HCT116 (cell line): ENCODE data around the gene TPD52L1. TPM values are rescaled to one million over a fixed set of nuclear protein-coding genes. Genes with fewer than 3 reads are reported as not detected.
A peak's percentile ranks its signal among the peaks of the same experiment; 100 is the strongest.

Experiments
- ATAC-seq: fragments of 200-7000 bp; cut with Tn5 transposase; 2 replicates; pipeline ENCODE4 v1.9.1; 2020; ENCODE audit warnings: mild to moderate bottlenecking, moderate library complexity
- BruUV-seq: library from RNA; stranded (reverse); fragments of 400-500 nt; replicated peaks from 2 replicates; lab custom pipeline; 2021; lab: Mats Ljungman, UMichigan
- CTCF ChIA-PET: fragments of 300-600 bp; sonication (Branson Sonifier 250); formaldehyde crosslinking; loops from one replicate; lab custom pipeline; 2021; ENCODE audit warnings: antibody characterized with exemption; lab: Charles Lee
- POLR2A ChIA-PET: fragments of 300-600, 350-600 bp; sonication (Branson Sonifier 250); formaldehyde crosslinking; loops from one replicate; lab custom pipeline; 2021; ENCODE audit warnings: antibody characterized with exemption; lab: Charles Lee
- RAD21 ChIA-PET, 2 experiments: fragments of 300-600 bp; sonication (Branson Sonifier 250); formaldehyde crosslinking; loops; one replicate each; lab custom pipeline; 2023; ENCODE audit warnings: low total read pairs in 2 of 2; ENCODE audit not compliant: uncharacterized antibody in 2 of 2, unreplicated experiment in 2 of 2, low non-redundant PET in 1 of 2; lab: Charles Lee
- DNase-seq: peaks from one replicate; pipeline ENCODE4 v3.0.0-alpha.2; 2010; ENCODE audit warnings: low read depth, low spot score
- H2AFZ ChIP-seq: fragments of 200-600 bp; shearing (Covaris generic), sonication (generic); 2 replicates; pipeline ENCODE4 v1.6.1; 2017; ENCODE audit warnings: low read depth, mixed run types, mixed read lengths, antibody characterized with exemption, low read length; ENCODE audit not compliant: poor library complexity, severe bottlenecking
- H3K27ac ChIP-seq: 2 replicates; pipeline ENCODE4 v1.5.1; 2012; ENCODE audit warnings: low read depth, low read length
- H3K27me3 ChIP-seq: fragments of 200-600 bp; sonication (generic); 2 replicates; pipeline ENCODE4 v1.6.1; 2016; ENCODE audit warnings: mixed run types, low read length, mixed read lengths; ENCODE audit not compliant: insufficient read depth
- H3K36me3 ChIP-seq, 2 experiments: fragments of 200-500 bp in 1 of 2; fragments of 200-600 bp in 1 of 2; sonication (Bioruptor generic) in 1 of 2; sonication (generic) in 1 of 2; 2 replicates each; pipeline versions ENCODE4 v1.5.1 to v1.6.1; 2014 to 2016; ENCODE audit warnings: low read length in 2 of 2, inconsistent platforms in 1 of 2, mixed read lengths in 1 of 2, mixed run types in 1 of 2; ENCODE audit not compliant: insufficient read depth in 2 of 2, control insufficient read depth in 1 of 2
- H3K4me1 ChIP-seq, 2 experiments: fragments of 200-600 bp in 1 of 2; sonication (generic) in 1 of 2; 2 replicates each; pipeline versions ENCODE4 v1.5.1 to v1.6.1; 2012 to 2017; ENCODE audit warnings: low read length in 2 of 2, inconsistent platforms in 1 of 2, mild to moderate bottlenecking in 1 of 2, mixed read lengths in 1 of 2, mixed run types in 1 of 2, moderate library complexity in 1 of 2; ENCODE audit not compliant: insufficient read depth in 2 of 2, control insufficient read depth in 1 of 2
- H3K4me2 ChIP-seq: fragments of 200-600 bp; sonication (generic); 2 replicates; pipeline ENCODE4 v1.6.1; 2017; ENCODE audit warnings: mixed run types, low read length, mixed read lengths
- H3K4me3 ChIP-seq, 2 experiments: fragments of 200-600 bp in 1 of 2; sonication (generic) in 1 of 2; replicated peaks in 1 of 2; 2 replicates each; pipeline ENCODE4 v1.5.1; 2011 to 2016; ENCODE audit warnings: low read length in 2 of 2, control low read depth in 1 of 2, low read depth in 1 of 2, mild to moderate bottlenecking in 1 of 2, mixed read lengths in 1 of 2, mixed run types in 1 of 2
- H3K79me2 ChIP-seq: fragments of 200-600 bp; sonication (generic); 2 replicates; pipeline ENCODE4 v1.6.1; 2017; ENCODE audit warnings: mild to moderate bottlenecking, mixed run types, low read length, moderate library complexity, mixed read lengths; ENCODE audit not compliant: insufficient read depth
- H3K9ac ChIP-seq: fragments of 200-600 bp; sonication (generic); 2 replicates; pipeline ENCODE4 v1.6.1; 2016; ENCODE audit warnings: low read length, mixed read lengths
- H3K9me2 ChIP-seq: fragments of 200-600 bp; sonication (generic), shearing (Covaris generic); 2 replicates; pipeline ENCODE4 v1.6.1; 2017; ENCODE audit warnings: mixed run types, mild to moderate bottlenecking, moderate library complexity; ENCODE audit not compliant: insufficient read depth
- H3K9me3 ChIP-seq, 2 experiments: fragments of 200-500 bp in 1 of 2; fragments of 200-600 bp in 1 of 2; sonication (Bioruptor generic) in 1 of 2; sonication (generic) in 1 of 2; 2 replicates each; pipeline ENCODE4 v1.6.1; 2014 to 2017; ENCODE audit warnings: low read length in 2 of 2, mixed read lengths in 2 of 2, inconsistent platforms in 1 of 2, low read depth in 1 of 2, mild to moderate bottlenecking in 1 of 2, mixed run types in 1 of 2, moderate library complexity in 1 of 2; ENCODE audit not compliant: control insufficient read depth in 1 of 2, insufficient read depth in 1 of 2
- H4K20me1 ChIP-seq: fragments of 200-600 bp; sonication (generic), shearing (Covaris generic); 2 replicates; pipeline ENCODE4 v1.6.1; 2017; ENCODE audit warnings: mixed run types, mild to moderate bottlenecking, moderate library complexity; ENCODE audit not compliant: insufficient read depth
- ATF3 ChIP-seq: IDR thresholded peaks from 2 replicates; pipeline ENCODE4 v1.6.1; 2012
- CEBPB ChIP-seq: IDR thresholded peaks from 2 replicates; pipeline ENCODE4 v1.6.1; 2012; ENCODE audit warnings: low read depth
- ELF1 ChIP-seq: IDR thresholded peaks from 2 replicates; pipeline ENCODE4 v1.6.1; 2012; ENCODE audit warnings: low read depth, borderline replicate concordance
- EZH2 ChIP-seq: fragments of 200-600 bp; sonication (generic); IDR thresholded peaks from 2 replicates; pipeline ENCODE4 v1.6.1; 2017; ENCODE audit warnings: antibody characterized with exemption, mixed run types
- JUND ChIP-seq: IDR thresholded peaks from 2 replicates; pipeline ENCODE4 v1.6.1; 2012
- MAX ChIP-seq: IDR thresholded peaks from 2 replicates; pipeline ENCODE4 v1.6.1; 2012
- RAD21 ChIP-seq: IDR thresholded peaks from 2 replicates; pipeline ENCODE4 v1.6.1; 2012; ENCODE audit warnings: low read depth, mild to moderate bottlenecking
- SIN3A ChIP-seq: IDR thresholded peaks from 2 replicates; pipeline ENCODE4 v1.6.1; 2012; ENCODE audit warnings: low read depth
- TCF7L2 ChIP-seq: IDR thresholded peaks from 2 replicates; pipeline ENCODE4 v1.7.0; 2011; ENCODE audit warnings: borderline replicate concordance, inconsistent platforms; ENCODE audit not compliant: insufficient read depth, insufficient read length; ENCODE audit errors: extremely low read depth
- ZFX ChIP-seq: fragments of 450-650 bp; IDR thresholded peaks from 2 replicates; pipeline ENCODE4 v1.6.1; 2017
- ZNF274 ChIP-seq: fragments of 200-500 bp; sonication (Bioruptor generic); IDR thresholded peaks from 2 replicates; pipeline ENCODE4 v1.6.1; 2014; ENCODE audit warnings: mild to moderate bottlenecking, low read depth, low read length, inconsistent platforms
- intact Hi-C: fragments of 100-400 bp; cut with micrococcal nuclease; formaldehyde crosslinking; loops from 2 replicates; pipeline ENCODE4 v1.10.0; 2022
- total RNA-seq: library from RNA; stranded (reverse); gene quantifications from one replicate; pipeline ENCODE4 v1.2.1, GENCODE V29; 2021; ENCODE audit not compliant: unreplicated experiment
- TF ChIP-seq, protein P1 (sequence below), 3 experiments: fragments of 200-600 bp in 1 of 3; sonication (generic) in 1 of 3; IDR thresholded peaks in 2 of 3; conservative IDR thresholded peaks in 1 of 3; 2 replicates each; pipeline ENCODE4 v1.5.1; 2012 to 2017; ENCODE audit warnings: low read depth in 2 of 3, low read length in 2 of 3, antibody characterized with exemption in 1 of 3, borderline replicate concordance in 1 of 3, control low read depth in 1 of 3, mild to moderate bottlenecking in 1 of 3, mixed read lengths in 1 of 3, mixed run types in 1 of 3, moderate library complexity in 1 of 3; ENCODE audit not compliant: insufficient read depth in 1 of 3

Gene TPD52L1
- total RNA-seq, 1 experiment from 2014 or later, result 64.1 TPM

DNA sequence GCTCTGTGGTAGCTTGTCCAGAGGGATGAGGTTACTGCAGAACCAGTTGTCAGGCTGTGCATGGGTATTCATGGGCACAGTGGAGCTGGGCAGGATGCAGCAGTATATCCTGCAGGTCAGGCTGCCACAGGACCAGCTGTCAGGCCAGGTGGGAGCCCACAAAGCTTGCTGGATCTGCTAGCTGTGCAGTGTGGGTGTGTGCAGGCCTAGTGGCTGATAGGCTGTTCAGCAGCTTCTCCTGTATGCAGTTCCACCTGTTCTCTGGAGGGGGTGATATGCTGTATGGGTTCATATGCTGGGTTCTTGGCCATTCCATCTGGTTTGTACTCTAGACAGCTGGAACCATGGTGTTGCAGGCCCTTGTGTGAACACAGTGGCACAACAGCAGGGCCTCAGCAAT, 40.6 kb upstream of the TPD52L1 start:
- intact Hi-C loops, result no loop called here
- H2AFZ ChIP-seq, result no peak overlapping the region
- H3K36me3 ChIP-seq, result no peaks in the 10 kb centered on the region
- BruUV-seq, result no TSS peak
- H4K20me1 ChIP-seq, result no peaks in the 10 kb centered on the region
- H3K9me2 ChIP-seq, result no peaks in the 10 kb centered on the region
- POLR2A ChIA-PET, result no interaction called here
- H3K79me2 ChIP-seq, result no peaks in the 10 kb centered on the region
- H3K4me2 ChIP-seq, result no peak overlapping the region
- no peaks in the 10 kb centered on the region for H3K27me3 ChIP-seq
- RAD21 ChIA-PET, result no interaction called here
- H3K27ac ChIP-seq, result no peak overlapping the region
- H3K9ac ChIP-seq, result no peak overlapping the region
- ATAC-seq (peak; percentile 55; the same call in 1 of the 2 replicates), DNase-seq (no peak)
- no peaks in the 10 kb centered on the region for H3K4me1 ChIP-seq
- no peak overlapping the region for H3K4me3 ChIP-seq
- H3K9me3 ChIP-seq, result peaks cover 5 to 9% of the 10 kb centered on the region in 2 experiments; a peak in 2 of 4 replicates
- TF ChIP-seq ZNF274 (no peak), ZFX (no peak), CEBPB (no peak), ELF1 (no peak), SIN3A (no peak), TCF7L2 (no peak), JUND (no peak), ATF3 (no peak), EZH2 (no peak)
- CTCF ChIA-PET, result interaction anchor here (1.1 to 3.9 kb wide), 4 partner anchors 11 to 243 kb away, joined by 3 to 60 read pairs (median 14); partner anchors contain the start of gene TPD52L1

- peaks cover 5 to 9% of the 10 kb centered on the region in 2 experiments; a peak in 2 of 4 replicates for H3K9me3 ChIP-seq
- ATAC-seq (no peak), DNase-seq (peak; percentile 55)
- POLR2A ChIA-PET, result interaction anchor here (0.6 to 1.3 kb wide), 3 partner anchors 41 to 244 kb away, joined by 3 to 8 read pairs (median 3); no protein-coding TSS in a partner anchor
- no peaks in the 10 kb centered on the region for H3K79me2 ChIP-seq
- no peaks in the 10 kb centered on the region for H4K20me1 ChIP-seq
- no peak overlapping the region for H2AFZ ChIP-seq
- BruUV-seq, result no TSS peak
- H3K9me2 ChIP-seq, result no peaks in the 10 kb centered on the region
- TF ChIP-seq RAD21 (peak; percentile 89), MAX (no peak)
- TF ChIP-seq, protein P1, sequence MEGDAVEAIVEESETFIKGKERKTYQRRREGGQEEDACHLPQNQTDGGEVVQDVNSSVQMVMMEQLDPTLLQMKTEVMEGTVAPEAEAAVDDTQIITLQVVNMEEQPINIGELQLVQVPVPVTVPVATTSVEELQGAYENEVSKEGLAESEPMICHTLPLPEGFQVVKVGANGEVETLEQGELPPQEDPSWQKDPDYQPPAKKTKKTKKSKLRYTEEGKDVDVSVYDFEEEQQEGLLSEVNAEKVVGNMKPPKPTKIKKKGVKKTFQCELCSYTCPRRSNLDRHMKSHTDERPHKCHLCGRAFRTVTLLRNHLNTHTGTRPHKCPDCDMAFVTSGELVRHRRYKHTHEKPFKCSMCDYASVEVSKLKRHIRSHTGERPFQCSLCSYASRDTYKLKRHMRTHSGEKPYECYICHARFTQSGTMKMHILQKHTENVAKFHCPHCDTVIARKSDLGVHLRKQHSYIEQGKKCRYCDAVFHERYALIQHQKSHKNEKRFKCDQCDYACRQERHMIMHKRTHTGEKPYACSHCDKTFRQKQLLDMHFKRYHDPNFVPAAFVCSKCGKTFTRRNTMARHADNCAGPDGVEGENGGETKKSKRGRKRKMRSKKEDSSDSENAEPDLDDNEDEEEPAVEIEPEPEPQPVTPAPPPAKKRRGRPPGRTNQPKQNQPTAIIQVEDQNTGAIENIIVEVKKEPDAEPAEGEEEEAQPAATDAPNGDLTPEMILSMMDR (IDR thresholded peaks at IDR 0.05 in 2 of 3, conservative IDR thresholded peaks at IDR 0.05 in 1 of 3; ENCODE audit: borderline replicate concordance in 1 of 3, insufficient read depth in 1 of 3, low read depth in 2 of 3, low read length in 2 of 3), result peak; percentile 68 to 82 (median 76)
- no peak overlapping the region for H3K4me2 ChIP-seq
- RAD21 ChIA-PET, result interaction anchor here (1.0 to 1.6 kb wide), 4 partner anchors 151 to 244 kb away, joined by 3 to 10 read pairs (median 9); no protein-coding TSS in a partner anchor
- H3K4me1 ChIP-seq, result no peaks in the 10 kb centered on the region
- H3K27me3 ChIP-seq, result no peaks in the 10 kb centered on the region
- H3K4me3 ChIP-seq, result no peak overlapping the region
- H3K36me3 ChIP-seq, result no peaks in the 10 kb centered on the region
- H3K27ac ChIP-seq, result no peak overlapping the region
- CTCF ChIA-PET, result interaction anchor here (0.6 to 3.9 kb wide), 15 partner anchors 9 to 260 kb away, joined by 3 to 60 read pairs (median 4); partner anchors contain the start of genes HDDC2, RNF217 and TPD52L1
- H3K9ac ChIP-seq, result no peak overlapping the region
- intact Hi-C loops, result loop anchor here (1.0 kb wide), 1 partner anchor 244 kb away; no protein-coding TSS in a partner anchor
These were observed 39.2 kb upstream of the TPD52L1 start for GRCh38 chr6:125114248-125114858.
